IMR-90 (cell line): ENCODE measurements around the gene DPP6.
A peak's percentile ranks its signal among the peaks of the same experiment; 100 is the strongest.

Experiments
- CEBPB ChIP-seq: IDR thresholded peaks from 2 replicates; pipeline ENCODE4 v1.6.1; 2012; ENCODE audit warnings: low read depth, low read length, improper control_type of control experiment
- CTCF ChIP-seq: conservative IDR thresholded peaks from 2 replicates; pipeline ENCODE4 v1.5.1; 2012; ENCODE audit warnings: mild to moderate bottlenecking, low read depth, low read length, improper control_type of control experiment
- ELK1 ChIP-seq: fragments of 150-350 bp; IDR thresholded peaks from 2 replicates; pipeline ENCODE4 v1.6.1; 2016; ENCODE audit warnings: low read depth, mild to moderate bottlenecking, low read length, moderate library complexity, borderline replicate concordance
- FOS ChIP-seq: fragments of 150-350 bp; IDR thresholded peaks from 2 replicates; pipeline ENCODE4 v1.6.1; 2016; ENCODE audit warnings: low read depth, low read length
- MAFK ChIP-seq: IDR thresholded peaks from 2 replicates; pipeline ENCODE4 v1.6.1; 2012; ENCODE audit warnings: low read depth, low read length, improper control_type of control experiment
- MAZ ChIP-seq: IDR thresholded peaks from 2 replicates; pipeline ENCODE4 v1.6.1; 2012; ENCODE audit warnings: low read depth, mild to moderate bottlenecking, low read length, improper control_type of control experiment, moderate library complexity, borderline replicate concordance
- MXI1 ChIP-seq: IDR thresholded peaks from 2 replicates; pipeline ENCODE4 v1.6.1; 2012; ENCODE audit warnings: low read depth, mild to moderate bottlenecking, low read length, moderate library complexity, borderline replicate concordance
- POLR2A ChIP-seq: IDR thresholded peaks from 2 replicates; pipeline ENCODE4 v1.6.1; 2012; ENCODE audit warnings: mild to moderate bottlenecking, low read depth, low read length
- RAD21 ChIP-seq: IDR thresholded peaks from 2 replicates; pipeline ENCODE4 v1.6.1; 2012; ENCODE audit warnings: low read length, improper control_type of control experiment
- RFX5 ChIP-seq: IDR thresholded peaks from 2 replicates; pipeline ENCODE4 v1.8.0; 2012; ENCODE audit warnings: low read depth, mild to moderate bottlenecking, low read length, moderate library complexity
- USF2 ChIP-seq: fragments of 150-350 bp; IDR thresholded peaks from 2 replicates; pipeline ENCODE4 v1.6.1; 2017; ENCODE audit warnings: mild to moderate bottlenecking, antibody characterized with exemption, low read length, low read depth

- TF ChIP-seq CTCF, result peak; percentile 72
- peak; percentile 82 for TF ChIP-seq CEBPB
- TF ChIP-seq POLR2A, result no peak
- TF ChIP-seq MXI1, result no peak
- TF ChIP-seq RAD21, result peak; percentile 78
- no peak for TF ChIP-seq ELK1
- no peak for TF ChIP-seq RFX5
- no peak for TF ChIP-seq MAZ
- TF ChIP-seq MAFK, result no peak
- TF ChIP-seq FOS, result no peak
- no peak for TF ChIP-seq USF2
Measured at GRCh38 chr7:154927624-154928125, 875.5 kb downstream of the DPP6 start.
